ENCODE results near the gene CTSZ.

DNA sequence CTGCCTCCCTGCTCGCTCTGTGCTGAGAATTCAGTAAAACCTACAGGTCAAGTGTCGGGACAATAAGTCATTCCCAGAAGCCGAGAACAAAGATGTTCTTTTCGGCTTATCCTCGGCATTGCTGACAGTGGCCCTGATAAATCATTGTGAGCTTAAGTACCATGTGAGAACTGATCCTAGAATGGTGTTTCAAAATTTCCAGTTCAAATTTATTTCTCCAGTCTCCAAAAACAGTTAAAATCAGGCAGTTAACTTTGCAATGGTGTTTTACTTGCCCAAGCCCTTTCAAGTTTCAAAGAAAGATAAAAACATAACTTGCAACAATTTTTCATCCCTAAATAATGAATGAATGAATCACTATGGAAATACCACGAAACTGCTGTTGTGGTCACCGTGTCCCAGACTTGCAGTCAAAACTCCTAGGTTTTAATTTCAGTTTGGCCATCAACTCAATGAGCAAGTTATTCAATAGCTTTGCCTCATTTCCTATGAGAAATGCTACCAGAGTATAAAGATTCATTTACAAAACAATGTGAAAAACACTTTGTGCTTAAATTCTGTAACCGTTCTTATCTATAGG, 20.8 kb upstream of the CTSZ start:
- TF ChIP-seq POLR2A (IDR thresholded peaks at IDR 0.05): no peak
- TF ChIP-seq, protein P1, sequence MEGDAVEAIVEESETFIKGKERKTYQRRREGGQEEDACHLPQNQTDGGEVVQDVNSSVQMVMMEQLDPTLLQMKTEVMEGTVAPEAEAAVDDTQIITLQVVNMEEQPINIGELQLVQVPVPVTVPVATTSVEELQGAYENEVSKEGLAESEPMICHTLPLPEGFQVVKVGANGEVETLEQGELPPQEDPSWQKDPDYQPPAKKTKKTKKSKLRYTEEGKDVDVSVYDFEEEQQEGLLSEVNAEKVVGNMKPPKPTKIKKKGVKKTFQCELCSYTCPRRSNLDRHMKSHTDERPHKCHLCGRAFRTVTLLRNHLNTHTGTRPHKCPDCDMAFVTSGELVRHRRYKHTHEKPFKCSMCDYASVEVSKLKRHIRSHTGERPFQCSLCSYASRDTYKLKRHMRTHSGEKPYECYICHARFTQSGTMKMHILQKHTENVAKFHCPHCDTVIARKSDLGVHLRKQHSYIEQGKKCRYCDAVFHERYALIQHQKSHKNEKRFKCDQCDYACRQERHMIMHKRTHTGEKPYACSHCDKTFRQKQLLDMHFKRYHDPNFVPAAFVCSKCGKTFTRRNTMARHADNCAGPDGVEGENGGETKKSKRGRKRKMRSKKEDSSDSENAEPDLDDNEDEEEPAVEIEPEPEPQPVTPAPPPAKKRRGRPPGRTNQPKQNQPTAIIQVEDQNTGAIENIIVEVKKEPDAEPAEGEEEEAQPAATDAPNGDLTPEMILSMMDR (IDR thresholded peaks at IDR 0.05): no peak
- no peak for TF ChIP-seq POLR2AphosphoS5 (IDR thresholded peaks at IDR 0.05)
